ENCODE measurements around the gene STAC.

STAC gene

DNA sequence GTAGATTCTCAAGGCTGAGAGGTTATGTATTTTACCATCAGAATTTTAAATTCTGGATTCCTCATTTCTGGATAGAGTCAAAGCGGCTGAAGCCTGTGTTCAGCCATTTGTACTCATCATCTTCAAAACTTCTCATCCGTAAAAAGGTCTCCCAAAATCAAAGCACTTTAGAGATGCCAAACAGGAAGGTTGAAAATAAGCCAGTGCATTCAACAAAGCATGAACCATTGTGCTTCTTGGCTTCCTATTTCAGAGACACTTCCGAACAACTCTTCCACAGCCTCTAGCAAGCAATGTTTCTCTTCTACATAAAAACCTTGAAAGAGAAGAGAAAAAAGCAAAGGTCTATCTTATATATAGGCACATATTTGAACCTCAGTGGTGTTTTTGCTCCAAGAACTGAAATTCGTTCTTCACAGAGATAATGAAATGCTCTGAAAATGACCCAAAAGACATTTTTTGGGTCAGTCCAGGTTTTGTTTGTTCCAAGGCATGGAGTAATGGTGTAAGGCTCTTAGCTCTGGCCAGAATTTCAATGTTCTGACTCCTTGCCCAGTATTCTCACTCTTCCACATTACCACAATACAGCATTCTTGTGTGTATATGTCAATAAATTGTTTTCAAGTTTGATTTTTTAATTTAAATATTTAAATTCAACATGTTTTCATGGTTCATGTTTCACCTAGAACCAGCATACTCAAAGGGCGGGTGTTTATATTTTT lies 163.1 kb downstream of the STAC start:
- TF ChIP-seq, protein P1, sequence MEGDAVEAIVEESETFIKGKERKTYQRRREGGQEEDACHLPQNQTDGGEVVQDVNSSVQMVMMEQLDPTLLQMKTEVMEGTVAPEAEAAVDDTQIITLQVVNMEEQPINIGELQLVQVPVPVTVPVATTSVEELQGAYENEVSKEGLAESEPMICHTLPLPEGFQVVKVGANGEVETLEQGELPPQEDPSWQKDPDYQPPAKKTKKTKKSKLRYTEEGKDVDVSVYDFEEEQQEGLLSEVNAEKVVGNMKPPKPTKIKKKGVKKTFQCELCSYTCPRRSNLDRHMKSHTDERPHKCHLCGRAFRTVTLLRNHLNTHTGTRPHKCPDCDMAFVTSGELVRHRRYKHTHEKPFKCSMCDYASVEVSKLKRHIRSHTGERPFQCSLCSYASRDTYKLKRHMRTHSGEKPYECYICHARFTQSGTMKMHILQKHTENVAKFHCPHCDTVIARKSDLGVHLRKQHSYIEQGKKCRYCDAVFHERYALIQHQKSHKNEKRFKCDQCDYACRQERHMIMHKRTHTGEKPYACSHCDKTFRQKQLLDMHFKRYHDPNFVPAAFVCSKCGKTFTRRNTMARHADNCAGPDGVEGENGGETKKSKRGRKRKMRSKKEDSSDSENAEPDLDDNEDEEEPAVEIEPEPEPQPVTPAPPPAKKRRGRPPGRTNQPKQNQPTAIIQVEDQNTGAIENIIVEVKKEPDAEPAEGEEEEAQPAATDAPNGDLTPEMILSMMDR (IDR thresholded peaks at IDR 0.05; ENCODE audit: low read length, missing control alignments): no peak
- no peak for DNase-seq (ENCODE audit: low read depth)

DNA sequence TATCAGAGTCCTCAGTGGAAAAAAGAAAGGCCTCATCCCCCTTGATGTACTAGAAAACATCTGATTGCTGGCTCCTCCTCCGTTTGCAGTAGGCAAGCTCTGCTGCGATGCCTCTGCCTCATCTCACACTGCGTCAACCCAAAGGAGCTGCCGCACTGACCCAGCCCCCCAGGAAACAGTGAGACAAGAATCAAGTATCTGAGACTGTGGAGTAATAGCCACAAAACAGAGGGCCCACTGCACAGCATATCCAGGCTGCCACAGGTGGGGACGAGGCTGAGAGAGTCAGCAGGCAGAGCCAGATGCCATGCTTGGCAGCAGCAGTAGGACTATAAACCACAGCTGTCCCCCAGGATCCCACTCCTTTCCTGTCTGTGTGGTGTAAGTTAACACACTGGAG lies 165.9 kb downstream of the STAC start:
- TF ChIP-seq, protein P1 (IDR thresholded peaks at IDR 0.05; ENCODE audit: low read length, missing control alignments): no peak
- peak; percentile 20 for DNase-seq (ENCODE audit: low read depth)
- no peak overlapping the region for H3K4me3 ChIP-seq (replicated peaks; ENCODE audit: low read depth, low read length)

More for the DNA sequence above, 163.1 kb downstream of the STAC start:
- no peak overlapping the region for H3K4me3 ChIP-seq (replicated peaks; ENCODE audit: low read depth, low read length)

DNA sequence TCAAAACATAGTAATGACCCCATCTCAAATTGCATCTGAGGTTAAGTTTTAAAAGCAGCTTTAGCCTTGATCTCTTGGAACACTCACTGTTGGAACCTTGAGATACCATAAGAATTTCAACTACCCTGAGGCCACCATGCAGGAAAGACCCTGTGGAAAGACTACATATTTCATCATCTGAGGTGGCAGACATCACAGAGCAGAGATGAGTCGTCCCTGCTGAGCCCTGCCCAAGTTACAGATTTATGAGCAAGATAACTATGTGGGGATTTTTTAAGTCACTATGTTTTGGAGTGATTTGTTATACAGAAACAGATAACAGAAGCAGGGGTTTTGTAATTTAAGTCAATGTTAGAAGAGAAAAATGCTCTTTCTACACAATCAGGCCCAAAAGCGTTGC lies 168.4 kb downstream of the STAC start:
- TF ChIP-seq, protein P1 (IDR thresholded peaks at IDR 0.05; ENCODE audit: low read length, missing control alignments): no peak
- no peak for DNase-seq (ENCODE audit: low read depth)
- H3K4me3 ChIP-seq (replicated peaks; ENCODE audit: low read depth, low read length): no peak overlapping the region

DNA sequence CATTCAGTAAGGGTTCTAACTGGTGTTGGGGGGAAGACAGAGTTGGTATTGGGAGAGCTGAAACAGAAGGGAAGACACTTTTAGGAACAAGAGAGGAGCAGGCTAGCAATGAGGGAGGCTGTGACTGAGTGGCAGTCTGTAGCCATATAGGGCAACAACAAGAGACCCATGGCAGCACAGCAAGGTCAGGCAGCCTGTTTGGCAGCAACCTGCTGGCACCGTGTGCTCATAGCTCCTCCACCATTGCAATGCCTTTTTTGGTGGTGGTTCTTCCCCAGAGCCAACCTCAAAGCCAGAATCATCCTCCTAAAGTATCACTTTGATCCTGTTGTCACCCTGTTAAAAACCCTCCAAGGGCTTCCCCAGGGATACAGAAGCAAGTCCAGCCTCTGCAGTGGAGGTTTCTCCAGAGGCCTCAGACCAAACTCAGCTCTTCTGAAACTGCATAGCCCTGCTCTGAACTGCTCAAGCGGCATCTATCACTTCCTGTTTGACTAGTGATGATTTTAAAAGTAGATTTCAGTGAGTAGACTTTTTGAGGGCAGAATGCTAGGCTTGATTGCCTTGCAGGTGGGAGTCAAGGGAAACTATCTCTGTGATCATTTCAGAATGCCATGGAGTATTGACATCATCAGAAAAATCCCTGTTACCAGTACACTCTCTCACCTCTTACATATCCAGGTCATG lies 176.9 kb downstream of the STAC start:
- DNase-seq (ENCODE audit: low read depth): no peak
- TF ChIP-seq, protein P1 (IDR thresholded peaks at IDR 0.05; ENCODE audit: low read length, missing control alignments): no peak
- no peak overlapping the region for H3K4me3 ChIP-seq (replicated peaks; ENCODE audit: low read depth, low read length)

DNA sequence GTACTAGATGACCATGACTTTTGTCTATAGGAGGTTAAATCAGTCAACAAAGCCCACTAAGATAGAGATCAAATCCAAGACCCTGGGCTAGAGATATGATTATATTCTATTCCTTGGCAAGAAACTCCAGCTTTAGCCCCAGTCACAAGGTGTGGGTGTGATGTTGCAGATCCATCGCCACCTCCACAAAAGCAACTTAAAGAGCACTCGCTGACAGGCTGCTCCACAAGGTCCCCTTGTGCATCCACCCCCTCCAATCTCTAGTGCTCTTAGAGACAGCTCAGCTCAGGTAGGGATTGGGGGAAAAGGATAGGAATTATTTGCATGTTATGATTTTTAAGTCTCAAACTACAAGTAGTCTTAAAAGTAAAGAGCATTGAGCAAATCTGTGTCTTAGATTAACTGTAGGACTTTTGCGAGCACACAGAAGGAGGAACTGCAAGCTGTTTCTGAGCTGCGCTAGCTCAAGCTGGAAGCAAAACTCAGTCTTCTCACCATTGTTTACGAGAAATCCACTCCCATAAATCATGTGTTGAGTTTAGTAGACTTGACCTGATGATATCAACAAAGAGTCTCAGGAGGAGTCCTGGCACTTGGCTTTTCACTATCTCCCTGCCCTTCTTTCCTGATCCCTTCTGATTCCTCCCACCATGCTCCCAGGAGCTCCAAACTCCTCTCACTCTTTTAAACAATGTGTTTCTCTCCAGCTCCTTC lies 177.6 kb downstream of the STAC start:
- no peak for DNase-seq (ENCODE audit: low read depth)
- H3K4me3 ChIP-seq (replicated peaks; ENCODE audit: low read depth, low read length): no peak overlapping the region
- TF ChIP-seq, protein P1 (IDR thresholded peaks at IDR 0.05; ENCODE audit: low read length, missing control alignments): no peak

DNA sequence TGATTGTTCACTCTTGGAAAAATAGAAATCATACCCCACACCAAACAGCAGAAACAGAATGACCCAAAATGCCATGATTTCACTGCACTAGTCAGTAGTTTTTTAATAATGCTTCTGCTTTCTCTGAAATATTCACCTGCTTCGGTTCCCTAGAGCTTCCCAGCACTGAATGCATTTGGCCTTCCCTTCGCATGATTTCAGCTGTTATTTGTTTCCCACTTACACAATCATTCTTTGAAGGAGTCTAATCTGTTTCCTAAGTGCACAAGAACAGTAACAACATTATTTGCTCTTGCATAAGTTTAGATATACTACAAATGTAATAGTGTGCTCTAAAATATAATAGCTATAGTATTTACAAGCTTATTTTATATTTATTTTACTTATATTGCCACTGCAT lies 178.7 kb downstream of the STAC start:
- TF ChIP-seq, protein P1 (IDR thresholded peaks at IDR 0.05; ENCODE audit: low read length, missing control alignments): no peak
- H3K4me3 ChIP-seq (replicated peaks; ENCODE audit: low read depth, low read length): no peak overlapping the region
- DNase-seq (ENCODE audit: low read depth): no peak
